Left lobe of liver (tissue), 2 donors: ENCODE data around the gene PIGZ. TPM values are rescaled to one million over a fixed set of nuclear protein-coding genes. Genes with fewer than 3 reads are reported as not detected.

Experiments
- ATAC-seq: fragments of 200-7000 bp; cut with Tn5 transposase; one replicate; pipeline ENCODE4 v1.9.1; 2020; ENCODE audit warnings: mild to moderate bottlenecking, moderate library complexity
- DNase-seq: peaks from one replicate; pipeline ENCODE4 v3.0.0-alpha.2; 2020; ENCODE audit warnings: low spot score
- total RNA-seq: library from RNA; stranded (reverse); gene quantifications from one replicate; pipeline ENCODE4 v1.2.1, GENCODE V29; 2021
- donor health status: DM: no; HTN: no; CAD: no; lungs with moderate emphysema.
- donor health status: DM: no; HTN: yes; CAD: no.

The PIGZ gene
- total RNA-seq, 1 donor from 2014 or later: 3.8 TPM

DNA sequence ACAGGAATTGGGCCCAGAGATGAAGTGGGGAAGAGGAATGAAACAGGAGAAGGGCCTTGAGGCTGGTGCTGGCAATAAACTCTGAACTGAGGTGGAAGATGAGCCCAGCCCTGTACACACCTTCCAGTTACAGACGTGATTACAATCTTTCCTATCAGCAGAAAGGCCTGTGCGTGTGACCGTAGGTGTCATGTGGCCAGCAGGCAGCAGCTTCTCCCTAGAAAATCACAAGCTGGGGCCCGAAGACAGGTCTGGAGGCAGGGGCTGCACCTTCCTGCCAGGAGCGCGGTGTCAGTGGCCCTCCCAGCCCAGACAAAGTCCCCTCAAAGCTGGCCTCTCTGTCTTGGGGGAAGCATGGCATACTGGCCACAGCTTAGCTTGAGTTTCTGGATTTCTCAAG, 16.7 kb upstream of the PIGZ start:
- no peak for DNase-seq
- ATAC-seq: no peak

GRCh38 chr3:196983186-196983585, 14.6 kb upstream of the PIGZ start:
- DNase-seq (no peak), ATAC-seq (no peak)

DNA sequence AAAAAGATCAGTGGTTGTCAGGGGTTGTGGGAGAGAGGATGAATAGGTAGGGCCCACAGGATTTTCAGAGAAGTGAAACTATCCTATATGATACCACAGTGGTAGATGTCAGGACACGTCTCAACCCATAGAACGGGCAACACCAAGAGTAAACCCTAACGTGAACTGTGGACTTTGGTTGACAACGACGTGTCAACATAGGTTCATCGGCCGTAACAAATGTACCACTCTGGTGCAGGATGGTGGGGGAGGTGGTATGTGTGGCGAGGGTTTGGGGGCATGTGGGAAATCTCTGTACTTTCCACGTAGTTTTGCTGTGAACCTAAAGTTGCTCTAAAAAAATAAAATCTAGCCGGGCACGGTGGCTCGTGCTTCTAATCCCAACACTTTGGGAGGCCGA, 13.0 kb upstream of the PIGZ start:
- peak; percentile 43 for ATAC-seq
- no peak for DNase-seq

DNA sequence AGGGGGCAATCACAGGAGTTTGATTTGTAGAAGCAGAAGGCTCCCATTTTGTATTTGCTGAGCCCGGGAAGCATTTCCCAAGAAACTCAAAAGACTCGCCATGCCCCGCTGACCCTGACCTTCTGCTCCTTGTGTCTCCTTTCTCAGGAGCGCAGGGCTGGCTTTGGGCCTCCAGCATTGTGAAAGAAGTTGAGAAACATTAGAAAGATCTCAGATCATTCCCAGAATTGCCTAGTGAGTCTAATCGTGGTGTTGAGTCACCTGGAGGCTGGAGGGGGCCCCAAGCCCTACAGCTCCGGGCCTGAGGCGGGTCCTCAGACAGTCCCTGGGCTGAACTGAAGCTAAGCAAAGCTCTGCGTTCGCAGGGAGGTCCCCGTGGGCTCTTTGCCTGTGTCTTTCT, 10.9 kb upstream of the PIGZ start:
- DNase-seq (no peak), ATAC-seq (no peak)

DNA sequence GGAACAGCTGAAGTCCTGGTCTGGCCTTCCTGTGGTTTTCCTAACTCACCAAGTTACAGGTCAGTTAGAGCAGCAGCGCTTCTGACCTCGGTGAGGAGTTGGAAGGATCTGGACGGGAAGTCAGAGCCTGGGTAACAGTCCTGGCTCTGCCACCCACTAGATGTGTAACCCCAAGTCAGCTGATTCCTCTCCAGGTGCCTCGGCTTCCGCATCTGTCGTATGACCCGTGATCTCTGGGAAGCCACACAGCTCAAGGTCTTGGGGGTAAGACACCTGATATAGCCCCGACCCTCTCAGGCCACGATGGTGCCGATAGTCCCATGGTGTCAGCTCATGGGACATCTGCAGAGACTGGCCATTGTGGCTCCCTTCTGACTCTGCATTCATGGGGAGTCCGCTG, 8.3 kb upstream of the PIGZ start:
- no peak for ATAC-seq

GRCh38 chr3:196975349-196975748, 6.7 kb upstream of the PIGZ start:
- no peak for ATAC-seq
- no peak for DNase-seq

More for the DNA sequence above, 8.3 kb upstream of the PIGZ start:
- no peak for DNase-seq

GRCh38 chr3:196974661-196975060, 6.0 kb upstream of the PIGZ start:
- ATAC-seq (no peak), DNase-seq (no peak)

DNA sequence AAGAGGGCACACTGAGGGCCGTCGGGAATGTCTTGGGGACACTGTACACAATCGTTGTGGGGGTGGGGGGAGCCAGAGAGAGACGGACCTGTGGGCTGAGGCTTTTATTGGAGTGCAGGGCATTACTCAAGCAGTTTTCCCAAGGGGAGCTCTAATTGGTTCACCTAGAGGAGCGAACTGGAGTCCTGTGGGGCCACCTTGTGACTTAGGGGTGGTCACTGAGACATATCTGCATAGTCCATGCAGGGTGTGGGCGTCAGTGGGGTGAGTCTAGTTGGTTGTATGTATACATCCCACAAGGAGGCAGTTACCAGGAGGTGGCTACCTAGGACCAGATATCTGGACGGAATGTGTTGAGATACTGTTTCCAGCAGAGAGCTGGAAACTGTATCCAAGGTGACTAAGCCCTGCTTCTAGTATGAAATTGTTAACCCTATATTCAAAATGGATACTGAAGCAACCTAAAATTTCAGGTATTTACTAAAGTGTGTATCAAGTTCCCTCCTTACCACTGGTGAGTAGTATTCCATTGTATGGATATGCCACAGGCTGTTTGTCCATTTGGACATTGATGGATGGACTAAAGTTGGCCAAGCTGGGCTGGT, 2.6 kb upstream of the PIGZ start:
- ATAC-seq: no peak
- DNase-seq: no peak

DNA sequence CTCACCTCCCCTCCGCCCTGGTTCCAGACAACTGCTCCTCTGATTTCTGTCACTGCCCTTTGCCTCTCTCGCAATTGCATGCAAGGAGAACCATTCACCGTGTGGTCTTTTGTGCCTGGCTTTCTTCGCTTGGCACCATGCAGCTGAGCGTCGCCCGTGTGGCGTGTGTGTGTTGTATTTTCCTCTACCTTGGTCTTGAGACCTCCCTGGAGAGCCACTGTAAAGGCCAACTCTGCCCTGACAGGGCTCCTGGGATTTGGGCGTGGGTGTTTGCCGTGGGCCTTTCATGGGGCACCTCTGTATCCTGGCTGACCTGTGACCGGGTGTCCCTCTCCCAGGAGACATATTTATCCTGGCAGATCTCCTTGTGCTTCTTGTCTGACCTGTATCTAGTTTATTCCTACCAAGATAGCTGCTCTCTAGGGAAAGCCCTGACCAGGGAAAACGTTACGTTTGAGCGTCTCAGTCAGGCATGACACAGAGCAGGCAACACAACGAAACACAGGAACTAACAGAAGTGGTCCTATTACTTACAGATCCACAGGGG, 2.0 kb upstream of the PIGZ start:
- no peak for DNase-seq
- ATAC-seq: no peak

GRCh38 chr3:196969660-196970546, 1.3 kb upstream of the PIGZ start:
- peak; percentile 90 for ATAC-seq

DNA sequence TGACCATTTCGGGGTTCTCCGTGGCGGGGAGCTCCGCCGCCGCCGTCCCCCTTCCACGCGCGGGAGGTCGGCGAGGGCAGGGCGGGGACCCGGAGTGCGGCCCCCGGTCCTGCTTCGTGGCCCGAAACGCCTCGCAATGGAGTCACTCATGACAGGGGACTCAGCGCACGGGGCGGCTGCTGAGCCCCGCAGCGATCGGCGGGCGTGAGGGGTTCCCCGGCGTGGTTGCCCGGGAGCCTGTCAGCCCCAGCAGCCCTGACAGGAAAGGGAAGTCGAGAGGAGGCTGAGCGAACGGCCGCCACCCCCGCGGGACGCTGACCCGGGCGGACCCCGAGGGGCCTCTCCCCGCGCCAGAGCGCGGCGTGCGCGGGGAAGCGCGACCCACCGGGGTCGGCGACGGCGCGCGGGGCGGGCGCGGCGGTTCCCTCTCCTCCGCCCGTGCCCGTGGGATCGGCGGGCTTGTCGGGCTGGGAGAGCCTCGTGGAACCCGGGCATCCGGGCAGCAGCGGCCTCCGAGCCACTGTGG, 564 bp upstream of the PIGZ start:
- ATAC-seq (peak; percentile 35), DNase-seq (peak; percentile 58)

More at GRCh38 chr3:196969660-196970546, 1.3 kb upstream of the PIGZ start:
- DNase-seq: peak; percentile 70

DNA sequence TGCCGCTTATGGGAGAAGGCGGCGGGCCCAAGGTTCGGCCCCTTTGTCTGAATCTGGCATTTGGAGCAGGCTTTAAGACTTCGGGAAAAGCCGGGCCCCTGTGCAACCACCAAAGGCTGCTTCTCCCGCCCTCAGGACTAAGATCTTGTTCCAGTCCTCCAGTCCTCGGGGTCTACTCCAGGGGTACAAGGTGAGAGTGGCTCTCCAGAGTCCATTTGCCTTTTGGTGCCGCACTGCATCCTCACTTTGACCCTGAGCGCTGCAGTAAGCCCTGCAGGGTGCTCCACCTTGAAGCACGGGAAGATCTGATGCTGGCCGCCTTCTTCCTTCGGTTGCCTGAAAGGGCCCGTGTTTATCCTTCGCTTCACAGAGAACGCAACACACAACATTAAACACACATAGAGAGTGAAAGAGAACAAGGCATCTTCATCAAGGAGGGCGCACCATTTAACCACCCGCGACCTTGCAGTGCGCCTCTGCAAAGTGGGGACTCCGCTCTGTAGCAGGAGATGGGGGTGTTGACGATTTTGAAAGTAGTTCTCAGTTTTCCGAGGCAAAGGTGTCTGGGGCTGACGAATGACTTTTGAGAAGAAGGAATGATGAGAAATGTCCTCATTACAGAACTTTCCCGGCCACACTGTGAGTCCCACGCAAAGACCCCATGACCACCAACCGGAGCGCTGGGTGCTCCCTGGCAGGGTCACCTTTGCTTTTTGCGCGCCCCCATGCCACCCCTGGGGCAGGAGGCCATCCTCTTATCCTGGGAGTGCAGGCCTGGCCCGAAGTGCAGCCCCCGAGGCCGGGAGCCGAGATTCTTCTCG, 1.0 kb downstream of the PIGZ start:
- ATAC-seq (no peak), DNase-seq (no peak)

DNA sequence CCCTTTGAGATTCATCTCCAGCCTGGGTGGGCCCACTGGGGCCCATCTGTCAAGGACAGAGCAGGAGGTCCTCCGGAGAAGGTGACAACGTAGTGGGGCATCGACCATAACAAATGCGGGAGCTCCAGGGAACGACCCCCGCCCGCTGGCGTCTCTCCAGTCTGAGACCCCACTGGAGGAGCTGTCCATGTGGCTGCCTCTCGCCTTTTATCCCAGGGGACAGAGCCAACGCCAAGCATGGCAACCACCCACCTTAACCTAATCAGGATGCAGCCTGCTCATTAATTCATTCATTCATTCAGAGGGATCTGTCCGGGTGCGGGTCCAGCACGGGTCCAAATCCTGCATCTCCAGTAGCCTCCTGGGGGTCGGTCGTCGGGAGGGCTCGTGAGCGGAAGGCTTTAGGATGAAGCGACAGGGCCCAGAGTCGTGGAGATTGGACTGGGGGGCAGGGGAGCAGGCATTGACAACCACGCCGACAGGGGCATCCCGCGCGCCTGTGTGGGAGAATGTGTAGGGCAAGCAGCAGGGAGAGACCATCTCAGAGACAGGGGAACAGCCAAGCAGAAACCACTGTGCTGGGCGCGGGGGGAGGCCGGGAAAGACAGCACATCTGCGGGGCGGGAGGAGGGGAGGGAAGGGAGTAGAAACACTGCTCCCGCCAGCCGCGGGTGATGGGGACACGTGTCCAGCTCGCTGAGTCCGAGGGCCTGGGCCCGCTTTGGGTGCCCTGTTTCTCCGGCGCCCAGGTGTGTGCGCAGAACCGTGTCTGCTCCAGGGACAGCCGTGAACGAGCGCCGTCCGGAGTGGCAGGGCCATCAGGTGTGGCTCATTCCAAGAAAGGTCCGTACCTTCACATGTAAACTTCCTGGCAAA, 1.9 kb downstream of the PIGZ start:
- no peak for DNase-seq
- ATAC-seq: no peak

DNA sequence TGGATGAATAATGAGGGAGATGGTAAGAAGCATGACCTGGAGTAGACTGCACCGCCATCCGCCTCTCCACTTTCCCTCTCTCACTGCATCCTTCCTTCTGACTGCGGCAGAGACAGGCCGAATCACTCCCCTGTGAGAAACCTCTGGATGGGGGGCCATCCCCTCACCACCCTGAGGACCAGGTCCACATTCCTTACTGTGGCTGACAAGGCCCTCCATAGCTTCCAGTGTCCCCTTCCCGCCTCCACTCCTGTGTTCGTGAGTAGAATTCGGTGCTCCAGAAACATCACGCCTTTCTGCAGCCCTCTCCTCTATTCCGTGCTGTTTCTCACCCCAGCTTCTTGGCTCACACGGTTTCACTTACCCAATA, 2.8 kb downstream of the PIGZ start:
- DNase-seq (no peak), ATAC-seq (no peak)

GRCh38 chr3:196965112-196965803, 3.4 kb downstream of the PIGZ start:
- ATAC-seq: no peak
- DNase-seq: no peak

DNA sequence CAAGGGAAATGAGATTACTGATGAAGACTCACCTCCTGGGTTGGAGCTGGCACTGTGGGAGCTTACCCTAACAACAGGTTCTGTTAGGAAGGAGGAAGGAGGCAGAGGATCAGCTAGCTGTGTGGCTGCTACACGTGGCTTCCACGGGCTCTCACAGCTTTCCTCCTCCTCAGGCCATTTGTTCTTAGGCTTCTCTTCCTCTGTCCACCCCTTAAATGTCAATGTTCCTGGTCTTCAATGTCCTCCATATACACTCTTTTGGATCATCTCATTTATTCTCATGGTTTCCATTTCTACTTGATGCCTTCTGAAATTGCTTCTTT, 5.0 kb downstream of the PIGZ start:
- no peak for ATAC-seq
- DNase-seq: no peak

DNA sequence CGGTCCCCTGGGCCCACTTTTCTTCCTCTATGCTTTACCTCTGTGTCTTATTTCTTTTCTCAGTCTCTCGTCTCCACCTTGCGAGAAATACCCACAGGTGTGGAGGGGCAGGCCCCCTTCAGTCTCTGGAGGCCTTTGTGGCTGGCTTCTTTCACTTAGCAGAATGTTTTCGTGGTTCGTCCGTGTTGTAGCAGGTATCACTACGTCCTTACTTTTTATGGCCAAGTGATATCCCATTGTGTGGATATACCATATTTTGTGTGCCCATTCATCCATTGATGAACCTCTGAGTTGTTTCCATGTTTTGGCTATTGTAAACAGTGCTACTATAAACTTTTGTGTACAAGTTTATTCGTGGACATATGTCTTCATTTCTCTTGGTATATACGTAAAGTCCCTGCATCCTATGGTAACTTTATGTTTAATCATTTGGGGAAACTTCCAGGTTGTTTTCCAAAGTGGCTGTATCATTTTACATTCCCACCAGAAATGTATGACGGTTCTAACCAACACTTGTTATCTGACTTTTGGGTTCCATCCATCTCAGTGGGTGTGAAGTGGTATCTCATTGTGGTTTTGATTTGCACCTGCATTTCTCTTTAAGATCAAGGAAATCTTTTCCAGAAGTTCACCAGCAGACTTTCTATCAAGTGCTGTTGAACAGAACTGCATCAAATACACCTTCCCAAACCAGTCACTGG, 5.6 kb downstream of the PIGZ start:
- DNase-seq: no peak

DNA sequence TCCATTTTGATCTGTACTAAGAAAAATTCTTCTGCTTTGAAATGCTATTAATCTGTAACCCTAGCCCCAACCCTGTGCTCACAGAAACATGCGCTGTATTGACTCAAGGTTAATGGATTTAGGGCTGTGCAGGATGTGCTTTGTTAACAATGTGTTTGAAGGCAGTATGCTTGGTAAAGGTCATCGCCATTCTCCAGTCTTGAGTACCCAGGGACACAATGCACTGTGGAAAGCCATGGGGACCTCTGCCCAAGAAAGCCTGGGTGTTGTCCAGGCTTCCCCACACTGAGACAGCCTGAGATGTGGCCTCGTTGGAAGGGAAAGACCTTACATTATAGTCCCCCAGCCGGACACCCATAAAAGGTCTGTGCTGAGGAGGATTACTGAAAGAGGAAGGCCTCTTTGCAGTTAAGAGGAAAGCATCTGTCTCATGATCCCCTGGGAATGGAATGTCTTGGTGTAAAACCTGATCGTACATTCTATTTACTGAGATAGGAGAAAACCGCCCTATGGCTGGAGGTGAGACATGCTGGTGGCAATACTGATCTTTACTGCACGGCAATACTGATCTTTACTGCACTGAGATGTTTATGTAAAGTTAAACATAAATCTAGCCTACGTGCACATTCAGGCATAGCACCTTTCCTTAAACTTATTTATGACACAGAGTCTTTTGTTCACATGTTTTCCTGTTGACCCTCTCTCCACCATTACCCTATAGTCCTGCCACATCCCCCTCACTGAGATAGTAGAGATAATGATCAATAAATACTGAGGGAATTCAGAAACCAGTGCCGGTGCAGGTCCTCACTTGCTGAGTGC, 6.3 kb downstream of the PIGZ start:
- no peak for DNase-seq
- no peak for ATAC-seq

More for the DNA sequence above, 5.6 kb downstream of the PIGZ start:
- no peak for ATAC-seq
